UCSD-AML1 (cell line): ENCODE data around the gene GOLGA6D.
"Not testable (repeated sequence)": the region's sequence is repeated elsewhere in the genome, so short reads cannot be mapped to it uniquely, and the experiment has no call there.

ENCODE experiments used
- DNase-seq: peaks from one replicate; lab custom pipeline; 2025; ENCODE audit not compliant: unreplicated experiment; lab: John Stamatoyannopoulos, UW

The GOLGA6D gene, protein sequence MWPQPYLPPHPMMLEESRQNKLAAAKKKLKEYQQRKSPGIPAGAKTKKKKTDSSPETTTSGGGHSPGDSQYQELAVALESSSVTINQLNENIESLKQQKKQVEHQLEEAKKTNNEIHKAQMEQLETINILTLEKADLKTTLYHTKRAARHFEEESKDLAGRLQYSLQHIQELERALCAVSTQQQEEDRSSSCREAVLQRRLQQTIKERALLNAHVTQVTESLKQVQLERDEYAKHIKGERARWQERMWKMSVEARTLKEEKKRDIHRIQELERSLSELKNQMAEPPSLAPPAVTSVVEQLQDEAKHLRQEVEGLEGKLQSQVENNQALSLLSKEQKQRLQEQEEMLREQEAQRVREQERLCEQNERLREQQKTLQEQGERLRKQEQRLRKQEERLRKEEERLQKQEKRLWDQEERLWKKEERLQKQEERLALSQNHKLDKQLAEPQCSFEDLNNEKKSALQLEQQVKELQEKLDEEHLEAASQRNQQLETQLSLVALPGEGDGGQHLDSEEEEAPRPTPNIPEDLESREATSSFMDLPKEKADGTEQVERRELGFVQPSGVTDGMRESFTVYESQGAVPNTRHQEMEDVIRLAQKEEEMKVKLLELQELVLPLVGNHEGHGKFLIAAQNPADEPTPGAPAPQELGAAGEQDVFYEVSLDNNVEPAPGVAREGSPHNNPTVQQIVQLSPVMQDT

DNA sequence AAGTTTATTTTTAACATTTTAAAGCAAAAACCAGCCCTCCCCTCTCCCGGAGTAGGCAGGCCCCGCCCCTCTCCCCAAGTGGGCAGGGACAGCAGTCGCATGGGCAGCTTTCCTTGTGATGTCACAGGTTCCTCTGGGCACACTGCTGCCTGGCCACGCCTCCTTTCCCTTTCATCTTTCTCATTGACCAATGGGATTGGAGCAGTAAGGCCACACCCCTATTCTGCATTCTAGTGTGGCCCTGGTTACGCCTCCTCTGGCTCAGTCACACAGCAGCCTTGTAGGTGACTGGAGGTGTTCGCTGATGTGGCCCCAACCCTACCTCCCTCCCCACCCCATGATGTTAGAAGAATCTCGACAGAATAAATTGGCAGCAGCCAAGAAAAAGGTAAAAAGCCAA is at the start of gene GOLGA6D:
Gene GOLGA6D, plus strand, starts transcription at position 264 of the 400 bp plus-strand sequence. Its CDS starts 41 bp downstream, at position 305.
- DNase-seq = not testable (repeated sequence)

DNA sequence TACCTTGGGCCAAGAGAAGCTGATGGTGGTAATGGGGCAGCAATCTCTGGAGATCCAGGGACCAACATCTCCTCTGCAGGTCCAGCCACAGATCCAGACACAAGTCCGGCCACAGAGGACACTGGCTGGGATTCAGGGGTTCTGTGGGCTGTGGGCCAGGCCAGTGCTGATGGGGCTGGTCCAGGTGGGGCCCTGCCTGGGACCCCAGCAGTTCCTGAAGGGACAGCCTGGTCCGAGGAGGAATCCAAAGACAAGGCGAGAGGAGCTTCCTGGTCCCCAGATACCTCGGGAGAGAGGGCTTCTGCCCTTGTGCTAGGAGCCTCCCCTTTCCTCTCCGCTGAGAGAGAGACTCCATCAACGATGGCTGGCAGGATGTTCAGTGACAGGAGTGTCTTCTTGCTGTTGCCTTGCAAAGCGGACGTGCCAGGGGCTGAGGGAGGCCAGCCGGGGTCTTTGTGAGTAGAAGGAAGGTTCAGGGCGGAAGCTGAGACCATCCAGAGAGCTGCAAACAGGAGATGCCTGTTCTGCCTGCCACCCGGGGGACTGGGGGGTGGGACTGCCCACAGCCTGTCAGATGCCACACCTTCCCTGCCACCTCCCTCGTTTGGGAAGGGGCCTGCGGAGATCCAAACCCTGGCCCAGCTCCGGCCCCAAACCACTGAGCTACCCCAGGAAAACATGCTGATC is 49.0 kb upstream of the GOLGA6D start:
- DNase-seq = no peak

DNA sequence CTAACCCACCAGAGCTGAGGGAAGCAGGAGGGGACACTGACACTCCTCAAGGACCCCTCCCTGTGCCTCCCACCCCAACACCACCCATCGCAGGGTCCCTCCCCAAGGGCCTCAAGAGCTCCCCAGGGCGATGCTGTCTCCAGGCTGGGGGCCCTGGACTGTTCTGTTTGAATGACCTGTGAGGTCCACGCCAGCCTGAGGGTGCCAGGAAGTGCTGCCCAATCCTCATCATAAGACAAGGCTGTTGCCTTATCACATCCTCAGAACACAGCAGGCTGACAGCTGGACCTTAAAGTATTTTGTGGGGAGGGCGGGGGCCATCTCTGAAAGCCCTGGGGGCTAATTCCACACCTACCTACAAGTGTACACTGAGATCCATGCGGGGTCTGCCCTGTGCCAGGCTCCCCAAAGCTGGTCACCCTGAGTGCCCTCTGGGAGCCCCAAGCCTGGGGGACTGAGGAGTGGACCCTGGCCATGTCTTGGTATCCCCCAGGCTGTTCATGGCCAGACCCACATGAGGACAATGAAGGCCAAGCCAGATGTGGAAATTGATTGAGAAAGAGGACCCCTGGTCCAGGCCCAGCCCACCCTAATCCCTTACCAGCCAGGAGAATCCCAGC is 48.3 kb upstream of the GOLGA6D start:
- DNase-seq = no peak

DNA sequence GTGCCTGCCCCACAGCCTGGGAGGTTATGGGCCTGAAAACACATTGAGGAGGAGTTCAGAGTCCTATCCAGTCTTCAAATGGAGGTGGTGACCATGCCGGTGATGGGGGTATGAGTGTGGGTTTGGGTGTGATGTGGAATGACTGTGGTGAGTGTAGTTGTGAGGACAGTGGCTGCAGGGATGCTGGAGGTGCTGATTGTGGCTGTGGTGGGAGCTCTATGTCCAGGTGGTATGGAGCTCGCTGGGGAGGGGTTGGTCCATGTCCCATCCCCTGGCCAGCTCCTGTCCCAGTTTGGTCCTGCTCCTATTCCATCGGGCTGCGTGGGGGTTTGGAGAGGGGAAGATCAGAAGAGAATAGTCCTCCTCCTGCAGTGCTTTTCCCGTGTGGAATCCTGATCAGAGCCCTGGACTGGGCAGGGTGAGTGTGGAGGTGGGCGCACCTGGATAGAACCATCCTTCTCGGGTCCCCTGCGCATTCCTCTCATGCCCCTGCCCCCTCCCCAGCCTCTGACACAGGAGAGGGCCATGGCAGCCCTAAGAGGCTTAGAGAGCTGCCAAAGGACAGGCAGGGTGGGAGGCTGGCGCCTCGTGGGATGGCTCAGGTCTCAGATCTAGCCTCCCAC is 47.5 kb upstream of the GOLGA6D start:
- no peak for DNase-seq

DNA sequence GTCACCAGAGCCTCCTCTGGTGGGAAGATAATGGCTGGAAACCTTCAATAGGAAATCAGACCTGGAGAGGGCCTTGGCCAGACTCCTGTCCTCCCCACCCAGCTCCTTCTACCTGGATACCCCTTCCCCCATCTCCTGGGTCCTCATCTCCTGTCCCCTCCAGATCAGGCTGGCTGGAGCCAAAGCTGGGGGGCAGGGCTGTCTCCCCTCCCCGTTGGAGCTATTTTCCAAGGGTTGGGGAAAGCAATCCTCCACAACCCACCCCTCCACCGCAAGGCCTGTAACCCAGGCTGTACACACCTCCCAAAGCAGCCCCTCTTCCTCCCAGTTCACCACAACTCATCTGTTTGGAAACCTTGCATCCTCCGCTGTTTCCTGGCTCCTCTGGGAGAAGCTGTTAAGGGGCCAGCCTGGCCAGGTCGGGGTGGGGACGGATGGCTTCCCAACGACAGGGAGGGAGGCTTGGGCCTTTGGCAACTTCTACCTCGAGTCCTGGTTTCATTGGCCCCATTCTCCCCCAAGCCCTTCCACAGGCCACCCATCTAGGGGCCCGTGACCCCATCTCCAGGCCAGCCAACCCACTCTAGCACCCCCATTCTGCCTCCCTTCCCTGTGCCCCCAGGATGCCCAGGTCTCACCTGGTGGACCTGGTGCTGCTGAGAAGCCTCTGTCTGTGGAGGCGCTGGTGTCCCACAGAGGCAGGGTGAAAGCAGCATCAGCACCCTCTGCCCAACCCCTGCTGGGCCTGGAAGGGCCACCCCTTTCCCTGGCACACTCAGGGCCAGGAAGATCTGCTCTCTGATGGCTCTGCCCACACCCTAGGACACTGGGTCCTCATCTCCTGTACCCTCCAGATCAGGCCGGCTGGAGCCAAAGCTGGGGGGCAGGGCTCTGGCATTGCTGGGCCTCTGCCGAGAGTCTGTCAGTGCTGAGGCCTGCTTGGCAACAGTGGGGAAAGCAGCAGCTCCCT is 46.6 kb upstream of the GOLGA6D start:
- DNase-seq = no peak

DNA sequence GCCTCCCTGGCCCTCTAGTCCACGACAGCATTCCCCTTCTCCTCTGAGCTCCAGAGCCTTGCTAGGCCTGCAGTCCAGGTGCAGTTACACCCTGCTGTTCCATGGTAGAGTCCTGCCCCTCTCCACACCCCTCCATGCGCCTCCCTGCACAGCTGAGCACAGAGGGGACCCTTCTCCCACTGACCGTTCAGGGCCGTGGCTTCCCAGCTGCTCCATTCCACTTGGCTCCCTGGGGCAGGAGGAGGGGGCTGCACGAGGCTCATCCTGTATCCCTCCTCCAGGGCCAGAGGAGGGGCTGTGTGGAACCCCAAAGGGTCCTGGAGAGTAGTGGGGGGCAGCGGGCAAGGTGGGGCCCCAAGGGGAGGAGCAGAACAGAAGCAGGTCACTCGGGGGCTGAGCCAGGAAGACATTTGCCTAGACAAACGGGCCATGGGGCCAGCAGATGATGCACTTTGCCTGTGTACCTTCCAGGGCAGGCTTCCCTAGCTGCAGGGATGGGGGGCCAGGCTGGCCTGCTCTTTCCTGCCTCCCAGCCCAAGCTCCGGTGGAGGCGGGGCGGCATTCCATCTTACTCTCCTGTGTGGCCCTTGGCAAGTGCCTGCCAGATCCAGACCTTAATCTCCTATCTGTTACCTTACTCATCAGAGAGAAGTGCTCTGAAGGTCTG is 45.2 kb upstream of the GOLGA6D start:
- no peak for DNase-seq

DNA sequence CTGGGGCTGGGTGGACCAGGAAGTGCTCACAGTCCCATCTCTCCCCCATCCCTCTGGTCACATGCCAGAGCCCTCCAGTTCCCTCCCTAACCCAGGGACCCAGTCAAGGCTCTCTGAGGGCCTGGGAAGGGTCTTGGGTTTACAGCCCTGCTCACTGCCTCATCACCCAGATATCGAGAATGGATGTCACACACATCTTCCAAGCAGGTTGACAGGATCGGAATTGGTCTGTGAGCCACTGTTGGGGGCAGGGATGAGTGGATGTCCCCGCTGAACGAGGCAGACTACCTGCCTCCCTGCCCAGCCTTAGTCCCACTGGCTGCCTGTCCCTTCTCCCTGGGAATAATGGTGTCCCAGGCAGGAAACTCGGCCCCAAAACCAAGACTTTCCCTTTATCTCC is 44.5 kb upstream of the GOLGA6D start:
- DNase-seq = no peak

DNA sequence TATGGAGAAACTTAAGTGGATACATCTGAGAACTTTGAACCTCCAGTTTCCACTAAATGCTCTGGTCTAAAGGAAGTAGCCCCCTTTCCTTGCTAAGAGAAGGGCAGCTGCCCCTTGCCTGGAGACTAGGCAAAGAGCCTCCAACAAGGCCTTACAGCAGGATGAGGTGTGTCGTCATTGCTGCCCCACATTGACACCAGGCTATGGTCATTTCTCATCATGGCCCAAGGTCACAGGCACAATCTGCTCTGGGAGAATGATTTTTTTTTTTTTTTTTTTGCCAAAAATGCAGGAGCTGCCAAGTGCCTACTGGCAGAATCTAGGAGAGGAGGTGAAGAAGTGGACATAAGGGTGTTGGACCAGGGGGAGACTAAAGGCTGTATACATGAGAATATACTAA is 36.9 kb upstream of the GOLGA6D start:
- DNase-seq = not testable (repeated sequence)

DNA sequence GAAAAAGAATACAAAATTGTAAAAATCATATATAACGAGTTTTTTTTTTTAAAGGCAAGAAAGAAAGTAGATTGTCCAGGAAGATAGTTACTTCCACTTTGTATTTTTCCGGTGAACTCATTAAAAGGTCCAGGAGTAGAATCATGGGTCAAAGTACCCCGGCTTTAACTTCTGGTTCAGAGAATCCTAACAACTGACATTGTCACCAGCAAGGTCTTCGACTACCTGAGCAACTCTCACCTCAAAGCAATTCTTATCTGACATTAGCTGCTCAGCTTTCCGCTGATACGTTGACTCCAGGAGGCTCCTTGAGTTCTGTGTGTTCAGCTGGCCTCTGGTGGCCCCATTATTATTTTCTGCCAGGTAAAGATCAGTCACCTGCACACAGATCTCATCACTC is 33.6 kb upstream of the GOLGA6D start:
- not testable (repeated sequence) for DNase-seq

DNA sequence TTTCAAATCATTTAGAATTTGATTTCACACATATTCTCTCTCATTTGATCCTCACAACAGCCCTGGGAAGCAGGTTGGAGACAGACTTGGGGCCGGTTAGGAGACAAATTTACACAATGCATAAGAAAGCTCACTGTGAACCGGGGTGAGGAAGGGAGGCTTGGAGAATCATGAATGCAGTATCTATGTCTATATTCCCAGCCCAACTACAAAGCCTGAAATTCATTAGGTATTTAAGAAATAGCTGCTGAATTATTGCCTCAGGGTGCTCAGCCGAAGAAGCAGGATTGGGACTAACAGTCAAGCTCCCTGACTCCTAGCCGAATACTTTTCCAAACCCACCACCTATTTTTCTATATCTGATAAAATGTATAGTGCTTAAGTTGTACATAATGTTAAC is 32.9 kb upstream of the GOLGA6D start:
- DNase-seq = no peak

DNA sequence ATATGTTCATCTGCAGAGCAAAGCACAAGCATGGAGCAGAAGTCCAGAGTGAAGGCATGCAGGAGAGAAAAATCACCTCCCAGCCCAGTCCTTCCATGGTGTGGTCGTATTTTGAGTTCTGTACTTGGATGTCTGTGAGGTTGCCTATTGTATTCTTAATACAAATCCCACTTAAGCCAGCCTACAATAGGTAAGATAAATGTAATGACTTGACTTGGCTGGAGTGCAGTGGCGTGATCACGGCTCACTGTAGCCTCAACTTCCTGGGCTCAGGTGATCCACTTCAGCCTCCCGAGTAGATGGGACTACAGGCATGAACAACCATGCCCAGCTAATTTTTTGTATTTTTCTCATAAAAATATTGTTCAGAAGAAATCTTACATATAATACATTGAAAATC is 31.3 kb upstream of the GOLGA6D start:
- not testable (repeated sequence) for DNase-seq

DNA sequence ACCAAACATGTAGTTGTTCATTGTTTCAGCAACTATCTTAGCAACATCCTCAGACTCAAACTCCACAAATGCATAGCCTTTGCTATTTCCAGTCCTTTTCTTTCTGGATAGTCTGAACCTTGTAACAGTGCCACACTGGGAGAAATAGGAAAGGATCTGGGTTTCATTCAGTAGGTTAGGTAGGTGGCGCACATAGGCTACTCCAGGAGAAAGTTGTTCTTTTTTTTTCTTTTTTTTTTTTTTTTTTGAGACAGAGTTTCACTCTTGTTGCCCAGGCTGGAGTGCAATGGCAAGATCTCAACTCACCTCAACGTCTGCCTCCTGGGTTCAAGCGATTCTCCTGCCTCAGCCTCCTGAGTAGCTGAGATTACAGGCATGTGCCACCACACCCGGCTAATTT is 30.4 kb upstream of the GOLGA6D start:
- DNase-seq = not testable (repeated sequence)

DNA sequence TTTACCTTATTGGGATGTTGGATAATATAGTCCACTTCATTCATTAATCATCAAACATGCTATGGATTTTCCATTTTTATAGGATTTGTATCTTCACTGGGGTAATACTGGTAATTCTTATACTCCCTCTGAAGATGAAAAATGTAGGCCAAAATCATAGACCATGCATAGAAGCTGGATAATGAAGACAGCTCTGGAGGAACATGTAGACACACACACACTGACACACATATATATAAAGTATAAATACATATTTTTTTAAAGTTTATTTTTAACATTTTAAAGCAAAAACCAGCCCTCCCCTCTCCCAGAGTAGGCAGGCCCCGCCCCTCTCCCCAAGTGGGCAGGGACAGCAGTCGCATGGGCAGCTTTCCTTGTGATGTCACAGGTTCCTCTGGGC is 24.6 kb upstream of the GOLGA6D start, which contains the start of gene GOLGA6C:
Gene GOLGA6C, plus strand, starts transcription at position 301 of the 400 bp plus-strand sequence. CDS start 265 bp downstream, outside the sequence.
- DNase-seq = not testable (repeated sequence)

DNA sequence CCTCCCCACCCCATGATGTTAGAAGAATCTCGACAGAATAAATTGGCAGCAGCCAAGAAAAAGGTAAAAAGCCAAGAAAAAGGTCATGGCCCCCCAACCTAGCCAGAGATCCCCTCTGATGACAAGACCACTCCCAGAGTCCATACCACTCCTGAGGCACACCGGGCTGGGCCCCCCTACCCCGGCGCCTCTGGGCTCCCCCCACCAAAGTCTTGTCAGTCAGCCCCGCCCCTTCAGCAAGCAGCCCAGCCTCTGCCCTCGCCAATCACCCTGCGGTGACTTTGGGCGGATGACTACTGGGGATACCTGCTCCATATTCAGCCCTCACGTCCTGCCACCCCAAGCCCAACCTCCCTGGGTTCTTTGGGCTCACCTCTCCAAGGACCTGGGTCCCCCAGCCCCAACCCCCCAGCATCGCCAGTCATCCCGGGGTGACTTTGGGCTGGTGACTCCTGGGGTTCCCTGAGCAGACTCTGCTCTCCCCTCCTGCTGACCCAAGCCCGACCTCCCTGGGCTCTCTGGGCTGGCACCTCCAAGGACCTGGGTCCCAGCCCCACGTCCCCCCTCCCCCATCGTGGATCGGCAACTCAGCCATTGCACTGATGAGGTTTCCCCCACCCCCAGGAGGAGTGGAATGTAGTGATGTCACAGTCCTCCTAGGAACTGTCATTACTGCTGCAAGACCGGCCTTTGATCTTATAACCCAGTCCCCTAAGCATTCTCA is 23.9 kb upstream of the GOLGA6D start:
- not testable (repeated sequence) for DNase-seq

DNA sequence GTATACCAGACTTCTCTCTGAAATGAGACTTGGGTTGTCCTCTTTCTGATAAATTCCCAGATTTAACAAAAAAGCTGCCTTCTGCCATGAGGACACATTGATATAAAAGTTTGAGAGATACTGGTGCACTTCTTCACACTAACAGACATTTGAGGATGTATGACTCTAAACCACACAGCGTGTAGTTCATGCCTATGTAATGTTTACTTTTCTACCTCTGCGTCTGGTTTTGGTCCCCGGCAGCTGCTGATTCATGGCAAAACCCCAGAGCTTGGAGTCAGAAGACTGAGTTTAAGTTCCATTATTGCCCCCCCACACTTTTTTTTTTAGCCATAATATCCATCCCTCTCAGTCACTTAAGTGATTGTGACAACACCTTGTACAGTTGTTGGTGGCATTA is 22.8 kb upstream of the GOLGA6D start:
- DNase-seq = not testable (repeated sequence)

DNA sequence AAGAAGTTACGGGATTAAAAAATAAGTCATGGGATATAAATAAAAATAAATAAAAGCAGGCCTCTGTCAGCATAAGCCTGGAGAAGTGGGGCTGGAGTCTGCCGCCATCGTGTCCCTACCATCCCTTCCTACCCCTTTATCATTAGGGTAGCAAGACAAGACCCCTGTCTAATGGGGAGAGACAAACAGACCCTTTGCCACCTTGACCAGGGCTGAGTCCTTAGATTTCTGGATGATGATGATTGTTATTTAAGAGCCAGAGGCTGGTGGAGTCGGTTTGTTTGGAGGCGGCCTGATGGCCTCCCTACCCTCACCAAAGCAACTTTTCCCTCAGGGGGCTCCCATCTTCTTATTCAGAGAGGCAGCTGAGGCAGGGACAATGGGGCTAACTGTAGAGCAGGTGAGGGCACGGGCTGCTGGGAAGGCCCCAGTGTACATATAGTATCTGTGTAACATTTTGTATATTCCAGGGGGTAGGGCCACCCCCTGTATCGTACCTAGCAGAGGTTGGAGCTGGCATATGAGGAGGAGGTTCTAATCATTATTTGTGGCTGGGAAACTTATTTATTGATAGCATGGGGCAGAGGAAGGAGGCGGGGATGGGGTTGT is 8.8 kb upstream of the GOLGA6D start:
- DNase-seq = not testable (repeated sequence)

DNA sequence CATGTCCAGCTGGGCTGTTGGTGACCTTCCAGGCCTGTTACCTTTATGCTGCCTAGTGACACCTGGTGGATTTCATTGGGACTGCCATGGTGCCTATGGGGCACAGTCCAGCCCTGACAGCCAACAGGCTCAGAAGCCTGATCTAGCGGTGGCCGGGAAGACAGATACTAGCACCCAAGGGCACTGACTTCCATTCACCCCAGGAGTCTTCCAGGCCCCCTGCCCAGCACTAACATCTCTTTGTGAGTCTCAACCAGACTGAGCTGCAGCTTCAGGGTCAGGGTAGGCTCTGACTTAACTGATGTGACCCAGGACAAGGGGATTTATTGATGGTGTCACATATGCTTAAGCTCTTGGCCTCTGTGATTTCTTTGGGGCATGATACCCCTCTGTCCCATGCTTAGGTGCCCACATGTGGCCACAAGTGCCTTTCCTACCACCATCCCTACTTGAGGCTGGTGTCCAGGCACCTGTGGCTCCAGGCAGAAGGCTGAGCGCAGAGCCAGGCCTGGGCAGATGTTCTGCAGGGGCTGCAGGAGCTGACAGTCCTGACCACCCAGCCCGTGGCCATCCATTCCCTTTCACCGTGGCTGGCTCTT is 8.0 kb upstream of the GOLGA6D start:
- DNase-seq = not testable (repeated sequence)
